ENCODE measurements around the gene VPS72.

VPS72 gene

GRCh38 chr1:151165281-151165737 lies 24.7 kb downstream of the VPS72 start (continued):
- no peak for TF ChIP-seq ZNF660 (tag by site-specific recombination; IDR thresholded peaks at IDR 0.05)
- TF ChIP-seq KLF17 (tag by site-specific recombination; IDR thresholded peaks at IDR 0.05) = peak; percentile 95
- peak; percentile 79 for TF ChIP-seq GLIS2 (tag by site-specific recombination; IDR thresholded peaks at IDR 0.05)
- peak; percentile 22; the same call in 1 of the 2 replicates for TF ChIP-seq ZNF692 (tag by site-specific recombination; IDR thresholded peaks at IDR 0.05)
- no peak for TF ChIP-seq ZSCAN5A (tag by site-specific recombination; IDR thresholded peaks at IDR 0.05)
- no peak for TF ChIP-seq SETDB1 (IDR thresholded peaks at IDR 0.05; ENCODE audit: insufficient read length, low read length)
- TF ChIP-seq ZNF548 (tag by site-specific recombination; IDR thresholded peaks at IDR 0.05) = no peak
- no peak for TF ChIP-seq REPIN1 (tag by site-specific recombination; IDR thresholded peaks at IDR 0.05; ENCODE audit: low read depth)
- no peak; the same call in 1 of the 2 replicates for TF ChIP-seq ZXDB (tag by site-specific recombination; IDR thresholded peaks at IDR 0.05)
- TF ChIP-seq ZNF488 (tag by site-specific recombination; IDR thresholded peaks at IDR 0.05) = no peak
- no peak for TF ChIP-seq ZNF426 (tag by site-specific recombination; IDR thresholded peaks at IDR 0.05)
- peak; percentile 60 for TF ChIP-seq SP2 (tag by site-specific recombination; IDR thresholded peaks at IDR 0.05)
- no peak for TF ChIP-seq ZFP3 (tag by site-specific recombination; IDR thresholded peaks at IDR 0.05; ENCODE audit: low read depth)
- TF ChIP-seq PRDM6 (tag by site-specific recombination; IDR thresholded peaks at IDR 0.05) = no peak
- peak; percentile 95 for TF ChIP-seq ZBTB48 (tag by site-specific recombination; IDR thresholded peaks at IDR 0.05)
- TF ChIP-seq GLIS1 (tag by site-specific recombination; IDR thresholded peaks at IDR 0.05) = 0 out of 2 replicates have a peak, but pooled peaks have one; percentile 27
- TF ChIP-seq ZNF404 (tag by site-specific recombination; IDR thresholded peaks at IDR 0.05) = no peak
- TF ChIP-seq ZNF394 (tag by site-specific recombination; IDR thresholded peaks at IDR 0.05; ENCODE audit: borderline replicate concordance) = no peak
- no peak for TF ChIP-seq ZNF707 (tag by site-specific recombination; IDR thresholded peaks at IDR 0.05)
- no peak for TF ChIP-seq ZNF768 (tag by site-specific recombination; IDR thresholded peaks at IDR 0.05)
- TF ChIP-seq ZIC2 (tag by site-specific recombination; IDR thresholded peaks at IDR 0.05) = 0 out of 2 replicates have a peak, but pooled peaks have one; percentile 29
- TF ChIP-seq ZNF777 (tag by site-specific recombination; IDR thresholded peaks at IDR 0.05; ENCODE audit: borderline replicate concordance) = no peak
- TF ChIP-seq ATF2 (tag by site-specific recombination; IDR thresholded peaks at IDR 0.05; ENCODE audit: low read depth) = no peak
- no peak for TF ChIP-seq ZNF645 (tag by site-specific recombination; IDR thresholded peaks at IDR 0.05)
- no peak; the same call in 1 of the 2 replicates for TF ChIP-seq KLF7 (tag by site-specific recombination; IDR thresholded peaks at IDR 0.05; ENCODE audit: borderline replicate concordance)
- TF ChIP-seq RBAK (tag by site-specific recombination; IDR thresholded peaks at IDR 0.05) = no peak
- no peak for TF ChIP-seq ZSCAN18 (tag by site-specific recombination; IDR thresholded peaks at IDR 0.05)
- TF ChIP-seq ZNF214 (tag by site-specific recombination; IDR thresholded peaks at IDR 0.05; ENCODE audit: borderline replicate concordance) = no peak
- TF ChIP-seq OVOL3 (tag by site-specific recombination; IDR thresholded peaks at IDR 0.05) = no peak
- no peak for TF ChIP-seq ZNF670 (tag by site-specific recombination; IDR thresholded peaks at IDR 0.05; ENCODE audit: low read depth)
- TF ChIP-seq ZNF112 (tag by site-specific recombination; IDR thresholded peaks at IDR 0.05) = no peak
